CD4-positive, alpha-beta memory T cell (primary cell): ENCODE results near the gene ABCA13. TPM values are rescaled to one million over a fixed set of nuclear protein-coding genes. Genes with fewer than 3 reads are reported as not detected.
A peak's percentile ranks its signal among the peaks of the same experiment; 100 is the strongest.

Experiments
- CTCF ChIA-PET: fragments of 350-600 bp; sonication (Branson Sonifier 250); formaldehyde crosslinking; loops from one replicate; lab custom pipeline; 2021; ENCODE audit warnings: inconsistent platforms; ENCODE audit not compliant: partially characterized antibody; lab: Charles Lee
- POLR2A ChIA-PET: fragments of 350-600 bp; sonication (Branson Sonifier 250); formaldehyde crosslinking; loops from one replicate; lab custom pipeline; 2021; ENCODE audit not compliant: partially characterized antibody; lab: Charles Lee
- DNase-seq, 5 donors: peaks; one replicate each; pipeline versions ENCODE4 v3.0.0 to v3.0.0-alpha.2; 2020 to 2022; ENCODE audit warnings: mixed read lengths in 1 of 5
- H3K27ac ChIP-seq: one replicate; pipeline ENCODE4 v1.7.0; 2013; ENCODE audit warnings: low read depth, low read length
- H3K27me3 ChIP-seq: 2 replicates; pipeline ENCODE4 v1.7.0; 2013; ENCODE audit warnings: mild to moderate bottlenecking, low read length, moderate library complexity; ENCODE audit not compliant: insufficient read depth
- H3K36me3 ChIP-seq: 2 replicates; pipeline ENCODE4 v1.7.0; 2013; ENCODE audit warnings: mild to moderate bottlenecking, low read length, moderate library complexity; ENCODE audit not compliant: insufficient read depth
- H3K4me1 ChIP-seq: 2 replicates; pipeline ENCODE4 v1.7.0; 2013; ENCODE audit warnings: mild to moderate bottlenecking, low read length, moderate library complexity; ENCODE audit not compliant: insufficient read depth
- H3K4me3 ChIP-seq, 2 donors: one replicate each; pipeline ENCODE4 v1.7.0; 2013; ENCODE audit warnings: low read length in 2 of 2, mild to moderate bottlenecking in 1 of 2
- H3K9me3 ChIP-seq, 2 donors: one replicate each; pipeline ENCODE4 v1.7.0; 2013; ENCODE audit warnings: low read length in 2 of 2, control low read depth in 1 of 2; ENCODE audit not compliant: control insufficient read depth in 1 of 2
- H3K27ac Mint-ChIP-seq, 7 donors: one replicate each; pipeline ENCODE4 v1.8.0; 2020 to 2021; ENCODE audit warnings: mixed read lengths in 7 of 7, mild to moderate bottlenecking in 6 of 7, inconsistent platforms in 3 of 7, moderate library complexity in 3 of 7
- H3K27me3 Mint-ChIP-seq, 2 donors: one replicate each; pipeline ENCODE4 v1.8.0; 2020 to 2021; ENCODE audit warnings: mixed read lengths in 2 of 2
- H3K36me3 Mint-ChIP-seq, 2 donors: one replicate each; pipeline ENCODE4 v1.8.0; 2020 to 2021; ENCODE audit warnings: mixed read lengths in 2 of 2, inconsistent platforms in 1 of 2, mild to moderate bottlenecking in 1 of 2
- H3K4me1 Mint-ChIP-seq, 4 donors: one replicate each; pipeline ENCODE4 v1.8.0; 2020 to 2021; ENCODE audit warnings: mixed read lengths in 4 of 4, mild to moderate bottlenecking in 1 of 4
- H3K4me3 Mint-ChIP-seq, 8 donors: one replicate each; pipeline ENCODE4 v1.8.0; 2020 to 2021; ENCODE audit warnings: mixed read lengths in 8 of 8, mild to moderate bottlenecking in 7 of 8, moderate library complexity in 6 of 8, inconsistent platforms in 3 of 8
- H3K9me3 Mint-ChIP-seq, 8 donors: one replicate each; pipeline ENCODE4 v1.8.0; 2020 to 2021; ENCODE audit warnings: mixed read lengths in 8 of 8, mild to moderate bottlenecking in 5 of 8, inconsistent platforms in 3 of 8, moderate library complexity in 1 of 8
- intact Hi-C: fragments of 100-400 bp; cut with micrococcal nuclease; formaldehyde crosslinking; loops from one replicate; pipeline ENCODE4 v1.15.1; 2023
- polyA plus RNA-seq, 2 donors: library from polyadenylated mRNA; unstranded; fragments of 300-500 nt; fragmentation: Illumina TruSeq; gene quantifications; one replicate each; pipeline ENCODE4 v1.2.3, GENCODE V29; 2021
- total RNA-seq, 2 experiments: library from RNA; stranded (reverse); gene quantifications; one replicate each; pipeline ENCODE4 v1.2.3, GENCODE V29; 2021

The ABCA13 gene
- total and polyA plus RNA-seq, 4 experiments from 2014 or later, result not detected

DNA sequence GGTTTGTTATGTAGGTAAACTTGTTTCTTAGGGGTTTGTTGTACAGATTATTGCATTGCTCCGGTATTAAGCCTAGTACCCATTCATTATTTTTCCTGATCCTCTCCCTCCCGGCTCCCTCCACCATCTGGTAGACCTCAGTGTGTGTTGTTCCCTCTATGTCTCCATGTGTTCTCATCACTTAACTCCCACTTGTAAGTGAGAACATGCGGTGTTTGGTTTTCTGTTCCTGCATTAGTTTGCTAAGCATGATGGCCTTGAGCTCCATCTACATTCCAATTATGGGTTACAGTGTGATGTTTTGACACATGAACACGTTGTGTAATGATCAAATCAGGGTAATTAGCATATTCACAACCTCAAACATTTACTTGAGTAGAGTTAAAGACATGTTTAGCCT lies 237.5 kb downstream of the ABCA13 start:
- POLR2A ChIA-PET, result no interaction called here
- H3K36me3 ChIP-seq, result no peaks in the 10 kb centered on the region
- Mint-ChIP-seq H3K9me3 (peaks cover 0 to 3% (median 0%) of the 10 kb centered on the region in 8 donors), H3K4me1 (no peaks in the 10 kb centered on the region), H3K27ac (no peak overlapping the region), H3K36me3 (no peaks in the 10 kb centered on the region), H3K4me3 (no peak overlapping the region), H3K27me3 (no peaks in the 10 kb centered on the region)
- H3K4me1 ChIP-seq, result no peaks in the 10 kb centered on the region
- H3K27me3 ChIP-seq, result no peaks in the 10 kb centered on the region
- intact Hi-C loops, result no loop called here
- CTCF ChIA-PET, result no interaction called here
- no peak overlapping the region for H3K27ac ChIP-seq
- DNase-seq, result no peak
- no peaks in the 10 kb centered on the region for H3K9me3 ChIP-seq
- no peak overlapping the region for H3K4me3 ChIP-seq

DNA sequence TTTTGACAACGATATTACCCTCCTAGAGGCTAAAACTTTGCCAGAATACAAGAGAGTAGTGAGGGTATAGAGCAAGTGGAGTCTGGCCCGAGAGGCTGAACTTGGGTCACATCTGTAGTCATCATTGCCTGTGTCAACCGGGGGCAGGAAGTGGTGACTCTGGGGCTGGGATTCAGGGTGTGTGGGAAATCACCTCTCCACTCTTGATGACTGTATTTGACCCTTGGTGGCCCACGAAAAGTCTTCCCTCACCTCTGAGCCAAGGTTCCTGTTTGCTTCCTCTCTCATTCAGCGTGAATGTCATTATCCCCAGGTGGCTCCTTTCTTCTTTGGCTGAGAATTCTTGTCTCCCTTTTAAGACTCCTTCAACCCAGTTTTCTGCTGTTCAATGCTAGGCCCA lies 240.4 kb downstream of the ABCA13 start:
- ChIA-PET POLR2A (no interaction called here), CTCF (no interaction called here)
- no peaks in the 10 kb centered on the region for H3K4me1 ChIP-seq
- H3K4me3 ChIP-seq, result no peak overlapping the region
- Mint-ChIP-seq H3K27ac (no peak overlapping the region), H3K9me3 (peaks cover 0 to 1% (median 0%) of the 10 kb centered on the region in 8 donors), H3K36me3 (no peaks in the 10 kb centered on the region), H3K4me1 (no peaks in the 10 kb centered on the region), H3K27me3 (no peaks in the 10 kb centered on the region), H3K4me3 (no peak overlapping the region)
- no peaks in the 10 kb centered on the region for H3K9me3 ChIP-seq
- no peaks in the 10 kb centered on the region for H3K27me3 ChIP-seq
- H3K27ac ChIP-seq, result no peak overlapping the region
- no peaks in the 10 kb centered on the region for H3K36me3 ChIP-seq
- intact Hi-C loops, result no loop called here
- DNase-seq, result no peak

DNA sequence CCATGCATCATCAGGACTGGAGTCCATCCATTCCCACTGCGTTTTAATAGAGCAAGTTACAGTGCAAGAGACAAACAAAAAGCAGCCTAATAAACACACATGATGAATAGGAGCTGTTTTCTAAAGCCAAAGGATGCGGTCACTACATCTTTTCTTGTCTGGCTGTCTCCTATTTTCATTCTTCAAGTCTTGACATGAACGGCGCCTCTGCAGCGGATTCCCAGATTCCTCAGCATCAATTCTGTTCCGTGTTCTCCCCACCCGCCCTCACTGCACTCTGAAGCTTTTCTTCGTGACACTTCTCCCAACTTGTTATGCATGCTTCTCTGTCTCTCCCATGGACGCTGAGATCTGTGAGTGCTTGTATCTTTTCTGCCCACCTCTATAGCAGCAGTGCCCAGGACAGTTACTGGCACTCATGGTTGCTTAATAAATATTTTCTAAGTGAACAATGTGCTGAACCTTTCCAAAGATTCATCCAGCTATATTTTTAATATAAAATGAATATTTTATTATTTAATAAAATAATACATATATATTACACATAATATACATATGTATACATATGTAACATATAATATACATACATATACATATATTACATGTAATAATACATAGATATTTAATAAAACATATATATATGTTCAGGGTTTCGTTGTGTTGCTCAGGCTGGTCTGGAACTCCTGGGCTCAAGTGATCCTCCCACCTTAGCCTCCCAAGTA lies 242.9 kb downstream of the ABCA13 start:
- ChIA-PET POLR2A (no interaction called here), CTCF (no interaction called here)
- Mint-ChIP-seq H3K4me1 (no peaks in the 10 kb centered on the region), H3K9me3 (peaks cover 0 to 1% (median 0%) of the 10 kb centered on the region in 8 donors), H3K27me3 (no peaks in the 10 kb centered on the region), H3K4me3 (no peak overlapping the region), H3K36me3 (no peaks in the 10 kb centered on the region), H3K27ac (no peak overlapping the region)
- H3K27me3 ChIP-seq, result no peaks in the 10 kb centered on the region
- H3K4me1 ChIP-seq, result no peaks in the 10 kb centered on the region
- H3K4me3 ChIP-seq, result no peak overlapping the region
- H3K27ac ChIP-seq, result no peak overlapping the region
- intact Hi-C loops, result no loop called here
- no peak for DNase-seq
- H3K36me3 ChIP-seq, result no peaks in the 10 kb centered on the region
- no peaks in the 10 kb centered on the region for H3K9me3 ChIP-seq

DNA sequence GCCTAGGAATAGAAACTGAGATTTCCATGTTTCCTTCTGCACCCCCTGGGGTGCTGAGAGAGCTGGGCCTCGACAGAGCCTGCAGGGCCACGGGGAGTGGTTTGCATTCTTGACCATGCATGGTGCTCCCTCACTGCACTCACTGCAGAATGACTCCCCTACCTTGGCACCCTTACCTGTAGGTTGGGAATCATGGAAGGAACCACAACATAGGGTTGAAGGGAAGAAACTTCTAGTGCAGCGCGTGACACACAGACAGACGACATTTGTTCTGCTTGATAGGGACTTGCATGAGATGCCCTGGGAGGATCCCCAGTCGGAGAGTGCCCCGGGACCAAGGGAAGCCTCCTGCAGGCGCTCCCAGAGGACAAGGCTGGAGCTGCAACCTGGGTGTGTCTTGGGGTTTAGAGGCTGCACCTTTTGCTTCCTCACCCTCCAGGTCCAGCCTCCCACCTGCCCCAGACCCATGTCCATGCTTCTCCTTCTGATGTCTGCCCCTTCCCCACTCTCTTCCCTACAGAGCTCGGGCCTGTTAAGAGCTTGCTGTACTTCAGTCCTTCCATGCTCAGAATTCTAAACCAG lies 245.2 kb downstream of the ABCA13 start:
- H3K4me3 Mint-ChIP-seq, result no peak overlapping the region
- no peaks in the 10 kb centered on the region for H3K36me3 ChIP-seq
- no peaks in the 10 kb centered on the region for H3K9me3 ChIP-seq
- CTCF ChIA-PET, result no interaction called here
- H3K4me1 Mint-ChIP-seq, result no peaks in the 10 kb centered on the region
- H3K9me3 Mint-ChIP-seq, result peaks cover 0 to 1% (median 0%) of the 10 kb centered on the region in 8 donors
- no peaks in the 10 kb centered on the region for H3K27me3 ChIP-seq
- no peaks in the 10 kb centered on the region for H3K27me3 Mint-ChIP-seq
- H3K36me3 Mint-ChIP-seq, result no peaks in the 10 kb centered on the region
- POLR2A ChIA-PET, result no interaction called here
- no peak overlapping the region for H3K27ac ChIP-seq
- intact Hi-C loops, result no loop called here
- H3K27ac Mint-ChIP-seq, result no peak overlapping the region
- DNase-seq, result no peak
- H3K4me3 ChIP-seq, result no peak overlapping the region
- no peaks in the 10 kb centered on the region for H3K4me1 ChIP-seq

DNA sequence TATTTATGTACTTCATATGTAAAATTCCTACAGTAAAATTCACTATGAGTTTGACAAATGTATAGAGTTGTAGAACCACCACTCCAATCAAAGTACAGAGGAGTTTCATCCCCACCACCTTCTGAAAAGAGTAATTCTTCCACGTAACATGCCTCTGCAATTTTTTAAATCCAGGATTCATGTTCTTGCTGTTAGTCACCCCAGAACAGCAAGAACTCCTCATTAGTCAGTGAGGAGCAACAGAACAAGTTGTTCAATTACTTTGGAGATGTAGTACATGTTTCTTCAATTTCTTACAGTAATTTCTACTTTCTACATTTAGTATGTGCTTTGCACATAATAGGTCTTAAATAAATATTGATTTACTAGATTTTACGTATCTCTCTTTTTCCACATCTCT lies 248.1 kb downstream of the ABCA13 start:
- H3K27ac ChIP-seq, result no peak overlapping the region
- no peaks in the 10 kb centered on the region for H3K36me3 ChIP-seq
- H3K4me3 ChIP-seq, result no peak overlapping the region
- POLR2A ChIA-PET, result no interaction called here
- H3K27me3 Mint-ChIP-seq, result no peaks in the 10 kb centered on the region
- CTCF ChIA-PET, result no interaction called here
- H3K4me3 Mint-ChIP-seq, result no peak overlapping the region
- no peaks in the 10 kb centered on the region for H3K4me1 Mint-ChIP-seq
- H3K9me3 ChIP-seq, result no peaks in the 10 kb centered on the region
- H3K4me1 ChIP-seq, result no peaks in the 10 kb centered on the region
- DNase-seq, result no peak
- no peaks in the 10 kb centered on the region for H3K27me3 ChIP-seq
- peaks cover 0 to 2% (median 0%) of the 10 kb centered on the region in 8 donors for H3K9me3 Mint-ChIP-seq
- no peaks in the 10 kb centered on the region for H3K36me3 Mint-ChIP-seq
- intact Hi-C loops, result no loop called here
- H3K27ac Mint-ChIP-seq, result no peak overlapping the region

DNA sequence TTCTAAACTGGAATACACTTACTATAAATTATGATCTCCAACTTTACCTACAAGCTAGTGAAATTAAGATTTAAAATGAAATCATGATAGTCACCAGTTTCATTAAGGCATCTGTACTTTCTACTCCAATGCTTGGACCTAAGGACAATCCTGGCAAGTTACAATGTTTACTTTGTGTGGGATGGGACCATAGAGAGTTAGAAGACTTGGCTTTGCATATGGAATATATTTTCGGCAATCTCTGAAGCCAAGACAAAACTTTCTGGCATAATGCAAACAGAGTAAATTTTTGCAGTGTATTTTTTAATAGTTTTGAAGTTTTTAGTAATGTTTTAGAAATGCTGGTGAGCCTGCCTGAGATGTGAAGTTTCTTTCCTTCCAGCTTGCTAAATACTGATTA lies 248.9 kb downstream of the ABCA13 start:
- Mint-ChIP-seq H3K27ac (no peak overlapping the region), H3K36me3 (no peaks in the 10 kb centered on the region), H3K4me3 (no peak overlapping the region), H3K4me1 (no peaks in the 10 kb centered on the region), H3K9me3 (peaks cover 0 to 2% (median 0%) of the 10 kb centered on the region in 8 donors), H3K27me3 (no peaks in the 10 kb centered on the region)
- Histone ChIP-seq H3K27me3 (no peaks in the 10 kb centered on the region), H3K36me3 (no peaks in the 10 kb centered on the region), H3K9me3 (no peaks in the 10 kb centered on the region), H3K4me3 (no peak overlapping the region), H3K27ac (no peak overlapping the region), H3K4me1 (no peaks in the 10 kb centered on the region)
- ChIA-PET CTCF (no interaction called here), POLR2A (no interaction called here)
- intact Hi-C loops, result no loop called here
- no peak for DNase-seq

DNA sequence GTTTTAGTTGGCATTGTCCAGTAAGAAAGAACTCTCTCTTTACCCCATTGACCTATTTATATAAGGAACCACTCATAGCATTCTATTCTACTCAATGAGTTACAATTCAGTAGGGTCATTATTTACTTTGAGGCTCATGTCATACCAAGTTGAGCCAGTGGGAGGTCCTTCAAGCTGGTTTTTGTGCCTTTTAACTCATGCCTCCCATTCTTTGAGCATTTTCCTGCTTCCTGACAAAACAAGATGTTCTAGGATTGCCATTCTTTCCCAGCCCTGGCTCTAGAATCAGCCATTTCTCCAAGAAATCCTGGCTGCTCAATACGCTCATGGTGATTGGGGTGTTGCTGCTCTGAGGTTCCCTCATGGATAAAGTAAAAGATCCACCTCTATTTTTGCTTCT lies 250.1 kb downstream of the ABCA13 start:
- H3K9me3 Mint-ChIP-seq, result peaks cover 0 to 2% (median 0%) of the 10 kb centered on the region in 8 donors

More for the DNA sequence above, 250.1 kb downstream of the ABCA13 start:
- Mint-ChIP-seq H3K27ac (peak overlapping the region in 1 of 7 donors; percentile 77), H3K4me3 (no peak overlapping the region), H3K4me1 (no peaks in the 10 kb centered on the region), H3K36me3 (no peaks in the 10 kb centered on the region), H3K27me3 (no peaks in the 10 kb centered on the region)
- Histone ChIP-seq H3K9me3 (no peaks in the 10 kb centered on the region), H3K36me3 (no peaks in the 10 kb centered on the region), H3K27me3 (no peaks in the 10 kb centered on the region), H3K4me3 (no peak overlapping the region), H3K27ac (no peak overlapping the region), H3K4me1 (no peaks in the 10 kb centered on the region)
- CTCF ChIA-PET, result no interaction called here
- intact Hi-C loops, result no loop called here
- POLR2A ChIA-PET, result no interaction called here
- no peak for DNase-seq
